IPS-NIHi7 (cell line): ENCODE data around the gene AMN1.

Experiments used
- DNase-seq: peaks from one replicate; pipeline ENCODE4 v3.0.0; 2012; ENCODE audit warnings: mixed read lengths; ENCODE audit errors: extremely low spot score

AMN1 gene

DNA sequence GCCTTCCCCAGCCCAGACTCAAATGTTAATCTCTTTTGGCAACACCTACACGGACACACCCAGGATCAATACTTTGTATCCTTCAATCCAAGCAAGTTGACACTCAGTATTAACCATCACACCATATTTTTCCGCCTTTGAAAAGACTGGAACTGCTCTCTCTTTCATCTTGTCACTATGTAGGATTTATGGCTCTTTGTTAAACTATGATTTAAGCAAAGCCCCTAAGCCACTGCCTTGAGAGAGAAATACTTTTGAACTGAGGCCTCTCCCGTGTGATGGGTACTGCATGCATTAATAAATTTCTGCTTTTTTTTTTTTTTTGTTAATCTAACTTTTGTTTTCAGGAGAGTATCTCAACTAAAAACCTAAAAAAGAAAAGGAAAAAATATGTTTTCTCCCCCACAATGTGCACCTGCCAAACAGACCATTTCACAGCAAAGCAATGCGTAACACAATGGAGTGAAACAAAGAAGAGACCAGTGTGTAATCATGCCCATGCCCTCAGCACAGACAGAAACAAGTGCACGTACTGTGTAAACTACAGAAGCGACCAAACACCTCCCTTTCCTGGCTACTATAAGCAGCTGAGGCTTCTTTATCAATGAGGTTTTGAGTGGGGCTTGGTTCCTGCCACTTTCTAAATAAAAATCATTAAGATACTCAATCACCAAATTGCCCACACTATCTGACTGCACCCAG lies 97.6 kb downstream of the AMN1 start:
- no peak for DNase-seq

DNA sequence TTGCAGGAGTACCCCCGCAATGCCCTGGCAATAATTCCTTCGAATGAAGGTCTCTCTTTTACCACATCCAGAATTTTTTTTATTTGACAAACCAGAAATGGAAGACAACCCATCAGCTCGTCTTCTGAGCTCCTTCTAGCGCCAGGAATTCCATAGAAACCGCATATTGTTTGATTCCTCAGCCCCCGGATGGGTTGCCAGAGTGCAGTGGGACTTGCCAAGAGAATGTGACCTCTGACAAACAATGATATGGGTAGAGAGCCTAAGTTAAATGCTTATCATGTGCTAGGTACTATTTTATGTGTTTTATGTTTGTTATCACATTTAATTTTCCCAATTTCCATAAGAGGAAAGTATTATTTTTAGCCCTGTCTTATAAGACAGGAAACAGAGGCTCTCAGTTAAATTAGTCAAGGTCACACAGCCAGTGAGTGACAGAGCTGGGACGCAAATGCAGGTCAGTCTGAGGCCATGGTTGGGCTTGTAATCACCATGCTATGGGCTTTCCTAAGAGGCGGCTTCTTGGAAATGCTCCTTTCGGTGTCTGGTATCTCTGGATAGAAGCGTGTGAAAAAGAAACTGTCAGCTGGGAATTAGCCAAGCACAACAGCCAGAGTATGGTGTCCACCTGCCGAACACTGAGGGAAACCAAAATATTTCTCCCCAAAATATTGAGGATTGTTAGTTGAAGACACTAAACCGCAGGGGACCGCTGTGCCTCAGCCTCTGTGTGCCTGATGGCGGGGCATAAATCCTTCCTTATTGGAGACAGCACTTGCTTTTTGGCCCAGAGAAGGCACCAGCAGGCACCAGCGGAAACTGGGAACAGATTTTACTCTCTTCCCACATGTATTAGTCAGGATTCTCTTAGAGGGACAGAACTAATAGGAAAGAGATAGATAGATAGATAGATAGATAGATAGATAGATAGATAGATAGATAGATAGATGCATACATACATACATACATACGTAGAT lies 98.8 kb downstream of the AMN1 start:
- DNase-seq, result no peak

DNA sequence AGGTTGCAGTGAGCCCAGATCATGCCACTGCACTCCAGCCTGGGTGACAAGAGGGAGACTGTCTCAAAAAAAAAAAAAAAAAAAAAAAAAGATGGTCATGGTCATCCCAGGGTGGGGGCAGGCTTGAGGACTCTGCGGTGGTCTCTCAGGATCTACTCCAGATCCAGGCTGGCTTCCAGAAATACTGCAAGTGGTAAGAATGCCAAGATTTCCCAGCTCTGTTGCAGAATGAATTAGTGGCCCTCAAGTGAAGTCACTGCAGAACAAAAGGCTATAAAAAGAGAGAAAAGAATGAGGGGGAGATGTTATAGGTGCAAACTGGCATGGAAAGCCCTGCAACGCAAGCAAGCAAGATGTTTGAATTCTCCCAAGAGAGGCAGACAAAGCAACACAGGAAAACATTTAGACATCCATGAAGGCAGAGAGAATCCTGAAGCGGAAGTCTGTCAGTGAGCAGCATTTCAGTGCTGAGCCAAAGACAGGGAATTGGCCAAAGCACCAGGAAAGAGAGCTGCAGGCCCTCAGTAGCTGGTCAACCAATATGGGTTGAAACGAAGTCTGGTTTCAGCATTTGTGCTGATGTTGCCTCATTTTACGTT lies 101.3 kb downstream of the AMN1 start:
- no peak for DNase-seq

DNA sequence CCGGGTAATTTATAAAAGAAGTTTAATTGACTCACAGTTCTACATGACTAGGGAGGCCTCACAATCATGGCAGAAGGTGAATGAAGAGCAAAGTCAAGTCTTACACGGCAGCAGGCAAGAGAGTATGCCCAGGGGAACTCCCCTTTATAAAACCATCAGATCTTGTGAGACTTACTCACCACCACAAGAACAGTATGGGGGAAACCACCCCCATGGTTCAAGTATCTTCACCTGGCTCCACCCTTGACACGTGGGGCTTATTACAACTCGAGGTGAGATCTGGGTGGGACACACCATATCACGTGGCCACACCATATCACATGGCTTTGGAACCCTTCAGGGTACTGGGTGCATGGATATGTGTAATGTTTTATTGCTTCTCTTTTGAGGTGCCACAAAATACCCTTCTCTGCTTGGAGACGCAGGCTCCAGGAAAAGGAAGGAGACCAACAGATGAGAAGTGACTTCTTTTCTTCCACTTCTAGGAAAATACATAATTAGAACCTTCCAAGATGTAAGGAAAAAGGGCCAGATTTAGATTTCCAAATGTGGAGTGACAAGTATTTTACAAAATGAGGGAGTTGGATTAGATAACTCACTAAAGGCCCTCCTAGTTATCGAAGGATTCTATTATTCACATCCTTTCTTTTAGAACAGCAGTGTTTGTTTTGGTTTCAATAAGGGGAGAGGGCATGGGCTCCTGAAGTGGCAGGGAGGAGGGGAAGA lies 102.4 kb downstream of the AMN1 start:
- no peak for DNase-seq

DNA sequence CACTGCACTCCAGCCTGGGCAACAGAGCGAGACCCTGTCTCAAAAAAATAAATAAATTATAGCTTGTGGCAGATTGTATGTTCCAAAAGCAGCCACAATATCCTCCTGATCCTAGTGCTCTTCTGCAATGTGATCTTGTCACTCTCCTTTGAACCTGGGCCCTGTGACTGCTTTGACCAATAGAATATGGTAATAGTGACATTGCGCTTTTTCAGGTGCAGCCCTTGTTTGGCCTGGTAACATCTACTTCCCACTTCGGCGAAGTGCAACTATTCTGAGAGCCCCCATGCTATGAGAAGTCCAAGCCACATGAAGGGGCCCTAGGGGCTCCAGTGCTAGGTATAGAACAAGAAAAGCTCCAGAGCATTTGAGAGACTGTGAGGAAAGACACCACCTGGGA lies 106.8 kb downstream of the AMN1 start:
- DNase-seq, result no peak
